SKM-1 (cell line): ENCODE data around the gene NUP93.
"Not testable (repeated sequence)": the region's sequence is repeated elsewhere in the genome, so short reads cannot be mapped to it uniquely, and the experiment has no call there.

ENCODE experiments used
- DNase-seq: peaks from one replicate; lab custom pipeline; 2025; ENCODE audit not compliant: unreplicated experiment; lab: John Stamatoyannopoulos, UW

The NUP93 gene

DNA sequence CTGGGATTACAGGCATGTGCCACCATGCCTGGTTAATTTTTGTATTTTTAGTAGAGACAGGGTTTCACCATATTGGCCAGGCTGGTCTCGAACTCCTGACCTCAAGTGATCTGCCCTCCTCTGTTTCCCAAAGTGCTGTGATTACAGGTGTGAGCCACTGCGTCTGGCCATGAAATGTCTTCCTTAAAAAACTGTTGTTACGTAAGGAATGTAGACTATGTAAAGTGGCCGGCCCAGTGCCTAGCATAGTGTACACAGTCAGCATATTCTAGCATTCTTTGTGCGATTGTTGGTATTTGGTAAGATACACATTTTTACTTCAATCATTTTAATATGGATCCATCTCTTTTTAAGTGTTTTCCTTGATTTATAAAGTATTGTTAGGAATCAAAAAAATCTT lies 81.7 kb downstream of the NUP93 start:
- DNase-seq = not testable (repeated sequence)

DNA sequence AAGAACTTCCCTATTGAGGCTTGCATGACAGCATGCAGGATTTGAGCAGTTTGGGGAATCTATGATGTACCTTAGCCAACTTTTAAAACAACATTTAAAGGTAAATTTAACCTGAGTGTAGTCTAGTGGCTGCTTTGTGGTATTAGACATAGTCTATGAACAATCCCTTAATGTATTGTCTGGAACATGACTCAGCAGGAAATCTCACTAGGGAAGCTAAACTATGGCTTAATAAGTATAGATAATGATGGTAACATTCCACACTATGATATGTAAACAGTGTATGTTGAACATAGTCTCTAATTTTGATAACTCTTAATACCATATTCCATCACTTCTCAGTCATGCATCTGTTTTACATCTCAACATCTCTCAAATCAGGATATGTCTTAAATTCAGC lies 83.0 kb downstream of the NUP93 start:
- DNase-seq = no peak

DNA sequence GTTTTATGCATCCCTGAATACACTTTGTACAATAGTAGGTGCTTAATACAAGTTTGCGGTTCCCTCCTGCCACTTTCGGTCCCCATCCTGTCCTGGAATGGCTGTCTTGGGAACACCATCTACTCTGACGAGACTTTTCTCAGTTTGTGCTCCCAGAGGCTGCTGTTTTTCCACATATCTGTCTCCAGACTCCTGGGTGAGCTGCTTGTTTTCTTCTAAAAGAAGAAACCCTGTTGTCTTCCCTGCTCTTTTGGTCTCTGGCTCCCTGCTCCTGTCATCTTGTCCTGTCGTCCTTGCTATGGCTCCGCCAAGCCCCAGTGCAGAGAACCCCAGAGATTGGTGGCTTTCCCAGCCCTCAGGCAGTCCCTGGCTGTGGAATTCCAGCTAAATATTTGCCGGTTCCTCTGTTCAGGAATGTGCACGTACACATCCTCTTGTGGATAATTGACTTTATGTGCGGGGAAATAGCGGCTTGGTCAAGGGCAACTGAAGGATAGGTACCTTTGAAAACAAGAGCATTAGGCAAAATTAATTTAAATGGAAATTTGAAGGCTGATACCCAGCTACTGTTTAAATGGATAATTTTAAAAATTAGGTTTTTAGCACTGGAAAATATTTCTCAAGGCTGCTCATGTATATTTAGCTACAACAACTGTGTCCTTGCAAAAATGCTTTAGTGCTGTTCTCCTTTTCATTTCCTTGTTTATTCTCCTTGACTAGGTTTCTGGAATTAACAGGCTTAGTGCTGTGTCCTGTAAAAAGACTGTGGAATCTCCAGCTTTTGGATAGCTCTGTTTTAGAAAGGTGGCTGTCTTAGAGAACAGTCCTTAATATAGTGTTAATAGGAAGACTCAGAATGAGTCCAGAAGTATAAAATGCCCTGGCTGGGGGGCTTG lies 84.9 kb downstream of the NUP93 start:
- DNase-seq = no peak

DNA sequence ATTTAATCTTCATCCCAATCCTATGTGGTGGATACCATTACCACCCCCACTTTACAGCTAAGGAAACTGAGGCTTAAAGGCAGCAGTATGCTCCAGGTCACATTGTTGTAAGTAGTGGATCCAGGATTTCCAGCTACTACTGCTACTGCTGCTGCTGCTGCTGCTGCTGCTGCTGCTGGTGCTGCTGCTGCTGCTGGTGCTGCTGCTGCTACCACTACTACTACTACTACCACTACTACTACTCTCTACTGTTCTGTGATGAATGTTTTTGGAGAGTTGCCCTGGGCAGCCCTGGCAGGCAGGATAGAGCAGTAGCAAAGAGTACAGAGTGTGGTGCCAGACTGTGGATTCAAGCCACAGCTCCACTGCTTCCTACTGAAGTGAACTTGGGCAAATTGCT lies 85.8 kb downstream of the NUP93 start:
- DNase-seq = no peak

DNA sequence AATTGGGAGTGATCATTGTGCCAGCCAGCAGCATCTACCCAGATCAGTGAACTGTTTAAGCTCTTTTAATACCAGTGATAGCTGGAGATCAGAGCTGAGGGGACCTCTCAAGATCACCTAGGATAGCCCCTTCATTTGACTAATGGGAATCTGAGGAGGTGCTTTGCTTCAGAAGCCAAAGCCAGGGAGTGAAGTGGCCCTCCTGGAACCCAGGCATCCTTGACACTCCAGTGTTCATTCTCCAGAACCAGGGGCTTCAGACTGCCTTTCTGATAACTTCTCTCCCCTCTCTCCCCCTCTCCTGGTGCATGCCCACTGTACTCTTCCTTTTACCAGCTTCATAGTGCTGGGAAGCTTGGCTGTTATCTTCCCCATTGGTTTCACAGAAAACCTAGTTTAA lies 87.1 kb downstream of the NUP93 start:
- no peak for DNase-seq

DNA sequence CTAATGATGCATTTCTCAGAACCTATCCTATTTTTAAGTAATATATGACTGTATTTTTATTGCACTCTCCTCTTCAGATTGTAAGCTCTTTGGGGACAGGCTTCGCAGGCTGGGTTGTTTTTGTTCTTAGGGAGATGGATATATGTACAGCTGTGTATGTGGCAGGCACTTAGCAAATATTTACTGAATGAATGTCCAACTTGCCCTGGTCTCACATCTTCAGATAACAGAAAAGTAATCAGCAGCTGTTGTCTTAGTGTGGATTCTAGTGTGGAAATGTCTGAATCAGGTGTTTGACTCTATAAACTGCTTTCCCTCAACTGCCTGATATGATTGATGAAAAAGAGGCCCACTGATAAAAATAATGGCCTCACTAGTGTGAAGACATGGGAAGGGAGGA lies 88.0 kb downstream of the NUP93 start:
- no peak for DNase-seq

DNA sequence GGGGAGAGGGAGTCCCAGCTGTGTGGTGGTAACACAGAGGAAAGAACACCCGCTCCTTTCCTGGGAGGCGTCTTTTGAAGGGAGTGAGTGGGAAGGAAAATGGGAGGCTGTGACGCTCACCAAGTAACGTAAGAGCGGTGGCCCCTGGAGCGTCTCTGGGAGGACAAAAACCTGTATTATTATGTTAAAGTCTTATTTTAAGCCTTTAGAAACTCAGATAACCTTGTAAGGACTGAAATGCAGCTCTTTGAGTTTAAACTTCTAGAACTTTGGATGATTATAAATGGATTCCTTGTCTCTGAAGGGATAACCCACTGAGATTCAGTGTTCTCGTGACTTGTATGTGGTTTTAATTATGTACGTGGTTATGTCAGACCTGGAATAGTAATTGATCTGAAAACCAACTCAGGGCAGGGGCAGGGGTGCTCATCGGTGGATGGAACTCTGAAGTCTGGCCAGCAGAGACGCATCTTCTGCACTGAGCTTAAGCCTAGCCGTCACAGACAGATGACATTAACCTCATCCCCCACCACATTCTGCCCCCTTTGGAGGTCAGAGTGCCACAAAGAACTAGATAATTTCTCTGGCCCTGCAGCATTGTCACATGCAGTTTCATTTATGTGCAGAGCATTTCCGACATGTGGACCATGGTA lies 93.3 kb downstream of the NUP93 start:
- DNase-seq = no peak

DNA sequence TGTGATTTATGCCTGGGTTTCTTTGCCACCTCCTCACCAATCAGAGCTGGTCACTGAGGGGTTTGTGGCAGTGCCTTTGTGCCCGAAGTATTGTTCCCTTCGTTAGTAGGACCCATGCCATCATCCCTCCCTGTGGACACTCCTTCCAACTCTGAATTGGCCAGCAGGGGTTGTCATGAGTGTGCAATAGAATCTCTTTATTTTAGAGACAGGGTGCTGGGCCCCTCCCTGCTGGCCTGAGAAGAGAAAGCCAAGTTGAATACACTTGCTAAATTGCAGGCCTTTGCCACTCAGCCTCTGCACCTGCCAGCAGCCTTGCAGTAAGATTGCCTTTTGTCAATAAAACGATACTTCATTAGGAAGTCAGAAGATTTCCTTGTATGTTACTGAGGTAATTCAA lies 94.4 kb downstream of the NUP93 start:
- no peak for DNase-seq

DNA sequence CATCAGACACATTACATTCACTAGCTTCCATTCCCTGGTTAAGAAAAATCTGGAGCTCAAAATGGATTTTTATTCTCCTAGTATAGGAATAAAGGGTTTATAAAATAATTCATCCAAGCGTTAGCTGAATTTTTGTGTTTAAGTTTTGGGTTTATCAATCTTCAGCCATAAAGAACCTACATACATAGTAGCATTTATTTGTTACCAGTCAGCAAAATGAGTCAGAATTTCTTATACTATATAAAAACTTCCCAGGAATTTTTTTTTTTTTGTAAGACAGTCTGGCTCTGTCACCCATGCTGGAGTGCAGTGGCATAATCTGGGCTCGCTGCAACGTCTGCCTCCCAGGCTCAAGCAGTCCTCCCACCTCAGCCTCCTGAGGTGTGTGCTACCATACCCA lies 94.9 kb downstream of the NUP93 start:
- DNase-seq = no peak

DNA sequence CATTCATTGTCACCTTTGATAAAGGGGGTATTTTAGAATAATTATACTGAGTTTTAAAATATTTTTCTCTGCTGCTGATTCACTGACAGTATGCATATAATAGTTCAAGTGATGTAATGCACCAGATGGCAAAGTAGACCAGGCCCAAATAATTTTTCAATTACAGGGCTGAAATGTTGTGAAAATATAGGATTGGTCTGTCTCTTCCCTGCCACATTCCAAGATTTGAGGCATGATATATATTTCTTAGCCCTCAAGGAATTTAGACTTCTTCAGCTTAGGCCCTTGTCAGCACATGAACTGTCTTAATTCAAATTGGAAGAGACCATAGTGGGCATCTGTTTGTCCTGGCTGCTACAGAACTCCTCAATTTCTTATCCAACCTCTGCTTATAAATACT lies 95.9 kb downstream of the NUP93 start:
- DNase-seq = no peak

DNA sequence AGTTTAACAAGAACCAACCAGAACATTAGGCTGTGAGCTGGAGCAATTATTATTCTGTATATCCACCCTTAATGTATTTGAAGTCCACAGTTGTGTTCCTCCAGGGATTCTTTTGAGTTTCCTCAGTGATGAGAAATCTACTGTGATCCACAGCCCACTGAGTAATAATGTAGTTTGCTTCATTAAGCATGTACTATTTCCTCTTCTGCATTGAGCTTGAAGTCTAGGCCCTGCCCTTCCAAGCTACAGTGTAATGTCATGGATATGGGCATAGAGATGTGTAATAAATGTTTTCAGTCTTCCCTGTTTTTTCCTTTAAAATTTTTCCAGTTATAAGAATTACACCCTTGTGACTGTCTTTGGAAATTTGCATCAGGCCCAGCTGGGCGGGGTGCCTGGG lies 98.7 kb downstream of the NUP93 start:
- no peak for DNase-seq

DNA sequence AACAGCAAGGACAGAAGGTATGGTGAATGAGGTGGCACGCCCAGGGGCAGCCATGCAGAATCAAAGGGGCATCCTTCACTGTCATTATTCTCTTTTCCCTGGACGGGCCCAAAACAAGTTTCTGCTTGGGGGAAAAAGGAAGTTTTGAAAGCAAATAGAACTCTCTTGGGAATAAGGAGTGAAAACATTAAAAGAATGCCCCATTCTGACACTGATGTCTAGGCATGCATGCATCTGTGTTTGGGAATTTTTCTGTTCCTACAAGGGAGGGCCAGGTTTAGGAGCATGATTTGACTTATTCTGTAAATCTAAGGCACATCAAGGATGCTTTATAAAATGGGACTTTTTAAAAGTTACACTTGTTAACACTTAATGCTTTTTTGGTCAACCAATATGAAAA lies 100.7 kb downstream of the NUP93 start:
- no peak for DNase-seq

DNA sequence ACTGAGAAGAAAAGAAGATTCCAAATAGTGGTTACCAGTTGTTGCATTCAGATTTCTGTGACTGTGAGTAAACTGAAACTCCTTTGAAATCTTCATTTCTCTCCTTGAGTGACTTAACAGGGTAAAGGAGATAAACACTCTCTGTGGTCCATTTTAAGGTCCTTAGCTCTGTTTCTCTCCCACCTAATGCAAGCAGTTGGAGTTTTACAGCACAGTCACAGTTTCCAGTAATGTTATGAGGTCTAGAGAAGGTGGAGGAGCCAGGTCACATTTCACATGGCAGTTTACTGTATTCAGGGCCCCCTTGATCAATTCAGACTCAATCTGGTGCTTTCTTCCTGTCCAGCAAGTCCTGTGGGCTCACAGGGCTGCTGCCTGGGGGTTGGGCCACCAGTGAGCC lies 102.8 kb downstream of the NUP93 start:
- no peak for DNase-seq

DNA sequence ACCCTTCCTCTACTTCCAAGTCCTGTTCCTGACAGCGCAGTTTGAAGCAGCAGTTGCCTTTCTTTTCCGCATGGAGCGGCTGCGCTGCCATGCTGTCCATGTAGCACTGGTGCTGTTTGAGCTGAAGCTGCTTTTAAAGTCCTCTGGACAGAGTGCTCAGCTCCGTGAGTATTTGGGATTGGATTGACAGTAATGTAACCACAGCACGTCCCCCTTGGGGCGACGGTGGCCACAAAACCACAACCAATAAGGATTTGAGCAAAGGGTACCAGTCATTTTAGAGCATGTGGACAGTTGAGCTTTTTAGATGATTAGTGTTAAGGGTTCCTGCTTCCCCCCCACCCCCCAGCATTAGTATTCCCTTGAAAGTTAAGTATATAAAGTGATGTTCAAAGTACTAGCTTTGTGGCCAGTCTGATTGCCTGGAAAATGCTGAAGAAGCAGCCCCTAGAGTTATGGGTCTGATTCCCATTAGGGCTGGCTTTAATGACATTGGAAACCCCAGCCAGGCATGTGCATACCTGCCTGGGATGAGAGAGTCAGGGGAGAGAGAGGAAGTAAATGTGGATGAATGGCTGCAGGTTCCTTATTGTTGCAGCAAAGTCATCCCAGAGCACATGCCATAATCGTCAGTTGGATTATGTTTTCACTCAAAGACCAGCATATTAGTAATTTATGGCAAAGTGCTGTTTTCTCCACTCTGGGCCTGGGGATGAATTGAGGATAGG lies 103.5 kb downstream of the NUP93 start:
- no peak for DNase-seq

DNA sequence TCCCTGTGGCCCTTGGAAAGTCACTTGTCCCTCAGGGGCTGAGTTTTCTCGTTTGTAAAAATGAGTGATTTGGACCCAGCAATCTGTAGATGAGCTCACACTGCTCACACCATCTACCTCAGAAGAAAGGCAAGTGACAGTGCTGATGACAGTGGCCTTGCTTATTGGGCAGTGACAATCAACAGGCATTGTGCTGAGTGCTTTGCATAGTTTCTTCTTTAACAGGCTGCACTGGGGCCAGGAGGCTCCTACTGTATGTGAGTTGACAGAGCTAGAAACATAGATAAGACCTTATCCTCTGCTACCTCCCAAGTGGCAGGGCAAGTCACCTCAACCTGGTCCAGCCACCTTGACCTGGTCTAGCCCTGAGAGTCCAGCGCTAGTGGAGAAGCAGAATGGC lies 105.4 kb downstream of the NUP93 start:
- no peak for DNase-seq

DNA sequence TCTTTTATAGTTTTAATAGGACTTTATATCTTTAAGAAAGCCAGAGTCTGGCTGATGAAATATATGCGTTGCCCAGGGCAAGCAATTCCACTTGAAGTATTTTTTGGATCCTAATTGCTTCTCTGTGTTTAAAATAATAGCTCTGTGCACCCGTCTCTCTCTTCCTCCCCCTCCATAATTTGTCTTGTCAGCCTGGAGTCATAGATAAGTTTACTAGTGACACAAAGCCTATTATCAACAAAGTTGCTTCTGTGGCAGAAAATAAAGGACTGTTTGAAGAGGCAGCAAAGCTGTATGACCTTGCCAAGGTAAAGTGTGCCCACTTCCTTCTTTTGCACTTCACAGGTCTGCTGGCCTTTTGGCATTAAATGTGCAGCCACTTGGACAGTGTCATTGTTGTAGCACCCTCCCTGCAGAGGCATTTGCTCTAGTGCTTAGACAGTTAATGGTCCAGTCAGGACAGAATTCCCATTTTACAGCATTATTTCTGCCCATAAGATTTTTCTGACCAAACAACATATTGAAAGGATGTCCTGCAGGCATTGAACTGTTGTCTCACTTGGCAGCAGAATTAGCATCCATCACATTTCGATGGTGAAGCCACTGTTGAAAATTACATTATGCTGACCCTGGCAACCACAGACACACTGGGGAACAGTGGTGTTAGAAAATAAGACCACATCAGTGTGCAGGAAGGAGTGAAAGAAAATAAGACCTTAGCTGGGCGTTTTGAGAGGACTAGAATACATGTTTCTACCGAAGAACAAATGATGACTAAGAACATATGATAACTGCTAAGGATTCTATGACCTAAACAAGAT lies 106.7 kb downstream of the NUP93 start:
- DNase-seq = no peak

DNA sequence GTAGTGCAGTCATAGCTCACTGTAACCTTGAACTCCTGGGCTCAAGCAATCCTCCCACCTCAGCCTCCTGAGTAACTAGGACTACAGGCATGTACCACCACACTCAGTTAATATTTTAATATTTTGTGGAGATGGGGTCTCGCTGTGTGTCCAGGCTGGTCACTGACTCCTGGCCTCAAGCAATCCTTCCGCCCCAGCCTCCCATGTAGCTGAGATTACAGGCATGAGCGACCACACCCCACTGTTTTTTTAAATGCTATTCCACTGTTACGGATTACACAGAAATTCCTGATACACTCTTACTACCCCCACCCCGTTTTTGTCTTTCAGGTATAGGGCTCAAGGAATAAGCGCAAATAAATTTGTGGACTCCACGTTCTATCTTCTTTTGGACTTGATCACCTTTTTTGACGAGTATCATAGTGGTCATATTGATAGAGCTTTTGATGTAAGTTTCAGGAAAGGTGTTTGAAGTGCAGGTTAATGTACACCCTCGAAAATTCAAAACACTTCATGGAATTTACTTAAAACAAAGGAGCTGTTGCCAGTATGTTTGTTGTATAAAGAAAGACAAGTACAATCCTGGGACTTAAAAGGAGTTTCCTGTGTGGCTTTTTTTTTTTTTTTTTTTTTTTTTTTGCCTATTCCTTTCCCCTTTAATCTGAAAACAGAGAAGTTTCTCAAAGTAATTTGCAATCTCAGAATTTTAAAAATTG lies 108.9 kb downstream of the NUP93 start:
- DNase-seq = no peak

DNA sequence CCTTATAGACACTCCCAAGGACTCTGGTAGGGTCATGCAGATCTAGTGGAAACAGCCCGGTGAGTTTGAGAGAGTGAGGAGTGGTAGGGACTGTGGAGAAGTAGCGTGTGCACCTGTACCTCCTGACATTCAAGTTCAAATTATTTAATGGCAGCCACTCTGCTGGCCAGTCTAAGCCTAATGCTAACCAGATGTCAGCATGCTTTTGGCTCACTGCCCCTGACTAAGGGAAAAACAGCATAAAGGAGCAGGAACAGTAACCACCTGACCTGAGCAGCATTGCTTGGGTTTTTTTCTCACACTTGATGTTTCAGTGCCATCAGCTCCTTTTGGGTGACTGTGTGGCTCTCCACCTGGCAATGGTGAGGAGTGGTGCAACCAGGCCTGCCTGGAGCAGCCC lies 111.3 kb downstream of the NUP93 start:
- DNase-seq = no peak

DNA sequence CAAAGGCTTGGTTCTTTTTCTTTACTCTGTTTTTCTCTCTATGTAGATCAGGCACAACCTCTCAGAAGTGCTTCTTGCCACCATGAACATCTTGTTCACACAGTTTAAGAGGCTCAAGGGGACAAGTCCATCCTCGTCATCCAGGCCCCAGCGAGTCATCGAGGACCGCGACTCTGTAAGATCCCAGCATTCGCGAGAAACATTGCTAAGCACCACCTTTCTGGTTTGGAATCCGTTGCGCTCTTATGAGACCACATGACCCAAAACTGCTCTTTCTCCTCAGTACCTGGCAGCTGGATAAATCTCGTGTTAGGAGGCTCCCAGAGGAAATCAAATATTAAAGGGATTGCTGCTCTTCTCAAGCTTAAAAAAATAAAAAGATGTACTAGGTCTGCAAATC lies 111.7 kb downstream of the NUP93 start:
- DNase-seq = no peak

DNA sequence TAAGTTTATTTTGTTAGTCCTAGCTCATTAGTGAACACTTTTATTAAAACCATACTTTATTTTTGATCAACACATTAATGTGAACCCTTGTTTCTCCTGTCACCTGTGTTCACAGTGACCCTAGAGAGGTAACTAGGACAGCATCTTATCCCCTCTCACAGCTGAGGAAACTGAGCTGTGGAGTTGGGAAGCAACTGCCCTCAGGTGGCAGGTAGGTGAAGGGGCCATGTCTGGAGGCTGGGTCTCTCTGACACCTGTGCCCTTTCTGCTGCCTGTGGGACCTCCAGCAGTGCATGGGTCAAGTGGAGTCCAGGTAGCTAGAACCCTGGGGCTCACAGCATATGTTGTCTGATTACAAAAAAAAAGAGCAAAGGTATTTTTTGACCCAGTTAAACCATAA lies 112.2 kb downstream of the NUP93 start:
- no peak for DNase-seq

DNA sequence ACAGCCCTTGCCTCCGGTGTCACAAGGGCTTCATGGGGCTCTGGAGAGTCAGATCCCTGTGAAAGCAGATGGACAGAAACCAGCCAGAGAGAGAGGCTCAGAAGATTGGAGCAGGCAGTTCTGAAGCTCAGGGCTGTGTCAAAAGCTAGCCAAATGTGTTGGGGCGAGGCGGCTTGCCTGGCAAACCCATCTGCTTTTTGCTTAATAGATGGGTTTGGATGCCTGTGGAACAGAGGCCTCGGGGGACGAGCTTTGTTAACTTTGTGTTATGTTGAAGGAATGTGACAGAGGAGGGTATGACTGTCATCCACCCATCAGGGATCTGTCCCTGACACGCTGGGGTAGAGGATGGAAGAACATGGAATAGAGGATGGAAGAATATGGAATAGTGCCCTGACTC lies 114.1 kb downstream of the NUP93 start:
- DNase-seq = no peak
